Stimulated activated effector memory CD8-positive, alpha-beta T cell treated with anti-CD3 and anti-CD28 coated beads, Interleukin-12 subunit alpha, Interleukin-12 subunit beta, amount 100 ng/mL, for 72 hours (primary cell): Measurements from ENCODE around the gene CYP2S1.
A peak's percentile ranks its signal among the peaks of the same experiment; 100 is the strongest.
"Not testable (repeated sequence)": the region's sequence is repeated elsewhere in the genome, so short reads cannot be mapped to it uniquely, and the experiment has no call there.

ENCODE experiments used
- ATAC-seq: fragments of 150-1000 bp; cut with Tn5 transposase; 2 replicates; pipeline ENCODE4 v1.10.0; 2021
- DNase-seq, 2 donors: peaks; one replicate each; pipeline ENCODE4 v3.0.0; 2021 to 2022; ENCODE audit warnings: low spot score in 2 of 2
- H3K27ac Mint-ChIP-seq: one replicate; pipeline ENCODE4 v1.8.0; 2022; ENCODE audit warnings: mild to moderate bottlenecking, mixed read lengths
- H3K36me3 Mint-ChIP-seq: one replicate; pipeline ENCODE4 v1.8.0; 2022; ENCODE audit warnings: mild to moderate bottlenecking, mixed read lengths
- H3K4me1 Mint-ChIP-seq: one replicate; pipeline ENCODE4 v1.8.0; 2022; ENCODE audit warnings: mixed read lengths
- H3K4me3 Mint-ChIP-seq: one replicate; pipeline ENCODE4 v1.8.0; 2022; ENCODE audit warnings: mild to moderate bottlenecking, mixed read lengths
- H3K9me3 Mint-ChIP-seq: one replicate; pipeline ENCODE4 v1.8.0; 2022; ENCODE audit warnings: mixed read lengths

The CYP2S1 gene

DNA sequence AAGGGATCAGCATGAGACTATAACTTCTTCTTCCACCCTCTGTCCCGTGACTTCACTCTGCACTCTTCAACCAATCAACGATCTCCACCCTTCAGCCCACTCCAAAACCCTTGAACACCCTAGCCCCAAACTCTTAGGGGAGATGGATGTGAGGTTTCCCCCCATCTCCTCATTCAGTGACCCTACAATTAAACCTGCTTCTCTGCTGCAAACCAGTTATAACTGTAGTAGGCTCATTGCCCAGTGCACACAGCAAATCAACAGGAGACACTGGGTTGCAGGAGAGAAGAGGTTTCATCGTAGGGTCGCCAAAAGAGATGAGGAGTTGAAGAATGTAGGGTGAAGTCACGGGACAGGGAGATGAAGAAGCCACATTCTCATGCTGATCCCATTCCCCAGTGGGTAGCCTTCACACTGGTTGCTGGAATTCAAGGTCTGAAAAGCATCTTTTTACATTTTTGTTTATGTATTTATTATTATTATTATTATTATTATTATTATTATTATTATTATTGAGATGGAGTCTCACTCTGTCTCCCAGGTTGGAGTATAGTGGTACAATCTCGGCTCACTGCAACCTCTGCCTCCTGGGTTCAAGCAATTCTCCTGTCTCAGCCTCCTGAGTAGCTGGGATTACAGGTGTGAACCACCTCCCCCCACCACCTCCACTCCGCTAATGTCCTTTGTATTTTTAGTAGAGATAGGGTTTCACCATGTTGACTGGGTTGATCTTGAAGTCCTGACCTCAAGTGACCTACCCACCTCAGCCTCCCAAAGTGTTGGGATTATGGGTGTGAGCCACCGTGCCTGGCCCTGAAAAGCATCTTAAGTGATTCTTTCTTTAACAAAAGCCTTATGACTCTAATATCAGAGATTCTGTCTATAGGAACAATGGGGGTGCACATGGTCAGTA is 5.8 kb upstream of the CYP2S1 start:
- H3K27ac Mint-ChIP-seq, result no peak overlapping the region
- DNase-seq (no peak), ATAC-seq (no peak)
- H3K4me1 Mint-ChIP-seq, result peaks cover 1% of the 10 kb centered on the region
- no peak overlapping the region for H3K4me3 Mint-ChIP-seq
- no peaks in the 10 kb centered on the region for H3K9me3 Mint-ChIP-seq
- H3K36me3 Mint-ChIP-seq, result no peaks in the 10 kb centered on the region

- Mint-ChIP-seq H3K27ac (no peak overlapping the region), H3K4me1 (peaks cover 8% of the 10 kb centered on the region), H3K36me3 (no peaks in the 10 kb centered on the region), H3K9me3 (no peaks in the 10 kb centered on the region), H3K4me3 (no peak overlapping the region)
- ATAC-seq (no peak), DNase-seq (no peak)
Measured at GRCh38 chr19:41187884-41188279, 5.1 kb upstream of the CYP2S1 start.

DNA sequence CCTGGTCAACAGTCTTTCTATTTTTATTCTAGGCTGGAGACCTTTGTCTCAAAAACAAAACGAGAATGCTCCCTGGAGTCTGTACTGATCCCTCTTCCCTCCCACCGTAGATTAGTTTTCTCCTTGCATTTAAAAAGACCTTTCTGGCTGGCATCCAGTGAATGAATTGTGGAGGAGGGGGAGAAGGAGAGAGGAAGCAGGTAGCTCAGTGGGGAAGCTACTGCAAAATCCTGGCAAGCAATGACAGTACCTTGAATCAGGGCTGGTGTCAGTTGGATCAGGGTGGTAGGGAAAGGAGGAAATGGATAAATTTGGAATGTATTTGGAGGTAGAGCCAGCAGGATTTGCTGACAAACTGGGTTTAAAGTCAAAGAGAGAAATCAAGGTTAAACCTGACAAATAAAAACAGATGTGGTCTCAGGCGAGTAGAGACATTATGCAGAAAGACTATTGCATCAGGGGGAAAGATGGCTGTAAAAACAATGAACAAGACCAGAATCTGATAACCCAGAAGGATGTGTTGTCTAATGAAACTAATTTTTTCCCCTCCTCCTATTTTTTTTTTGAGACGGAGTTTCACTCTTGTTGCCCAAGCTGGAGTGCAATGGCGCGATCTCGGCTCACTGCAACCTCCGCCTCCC is 3.5 kb upstream of the CYP2S1 start:
- DNase-seq (no peak), ATAC-seq (no peak)
- H3K9me3 Mint-ChIP-seq, result no peaks in the 10 kb centered on the region
- H3K27ac Mint-ChIP-seq, result no peak overlapping the region
- no peaks in the 10 kb centered on the region for H3K36me3 Mint-ChIP-seq
- no peak overlapping the region for H3K4me3 Mint-ChIP-seq
- H3K4me1 Mint-ChIP-seq, result peaks cover 16% of the 10 kb centered on the region

DNA sequence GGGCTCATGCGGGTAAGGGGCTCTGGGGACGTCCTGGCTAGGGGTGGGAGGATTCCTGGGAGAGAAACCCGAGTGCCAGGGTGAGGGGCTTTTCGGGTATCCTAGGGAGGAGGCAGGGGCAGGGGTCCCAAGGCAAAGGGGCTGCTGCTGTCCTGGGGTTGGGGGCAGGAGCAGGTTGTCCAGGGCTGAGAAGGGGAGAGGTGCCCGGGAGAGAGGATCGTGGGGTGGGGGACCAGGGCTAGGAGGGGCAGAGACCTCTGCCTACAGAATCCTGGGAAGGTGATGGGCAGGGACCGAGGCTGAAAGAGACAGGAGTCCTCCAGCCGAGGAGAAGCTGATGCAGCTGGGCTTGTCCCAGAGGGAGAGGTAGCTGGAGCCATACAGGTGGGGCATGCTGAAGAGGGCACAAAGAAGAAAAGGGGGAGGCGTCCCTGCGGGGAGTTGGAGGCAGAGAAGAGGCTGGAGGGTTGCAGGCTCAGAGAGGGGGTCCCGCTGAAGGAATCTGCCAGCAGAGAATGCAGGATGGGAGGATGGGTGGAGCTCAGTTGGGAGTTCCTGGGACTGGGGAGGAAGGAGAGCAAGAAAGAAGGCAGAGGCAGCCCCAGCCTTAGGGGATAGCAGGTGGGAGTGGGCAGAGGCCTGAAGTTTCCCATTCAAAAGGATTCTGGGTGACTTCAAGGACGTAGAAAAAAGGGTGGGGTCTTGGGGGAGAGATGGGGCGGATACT is 574 bp downstream of the CYP2S1 start:
- Mint-ChIP-seq H3K9me3 (no peaks in the 10 kb centered on the region), H3K4me3 (no peak overlapping the region), H3K36me3 (no peaks in the 10 kb centered on the region), H3K4me1 (peaks cover 16% of the 10 kb centered on the region), H3K27ac (no peak overlapping the region)
- DNase-seq, result no peak
- ATAC-seq, result no peak

DNA sequence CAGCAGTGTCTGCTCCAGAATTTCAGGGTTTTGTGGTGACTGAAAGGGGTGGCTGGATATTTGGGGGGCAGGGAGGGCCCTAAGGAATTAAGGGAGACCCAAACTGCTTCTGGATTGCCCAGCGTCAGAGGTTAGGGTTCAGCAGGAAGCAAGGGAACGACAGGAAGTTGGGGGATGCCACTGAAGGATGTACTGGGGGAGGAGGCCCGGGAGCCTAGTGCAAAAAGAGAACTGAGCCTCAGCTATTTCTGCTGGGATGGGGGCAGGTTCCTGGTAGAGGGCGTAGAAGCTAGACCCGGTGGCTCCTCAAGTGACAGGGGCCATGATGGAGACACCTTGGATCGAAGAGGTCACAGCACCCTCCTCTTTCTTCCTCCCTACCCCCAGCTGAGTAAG is 1.1 kb downstream of the CYP2S1 start:
- ATAC-seq (no peak), DNase-seq (no peak)
- Mint-ChIP-seq H3K4me1 (peaks cover 16% of the 10 kb centered on the region), H3K4me3 (no peak overlapping the region), H3K27ac (no peak overlapping the region), H3K36me3 (no peaks in the 10 kb centered on the region), H3K9me3 (no peaks in the 10 kb centered on the region)

DNA sequence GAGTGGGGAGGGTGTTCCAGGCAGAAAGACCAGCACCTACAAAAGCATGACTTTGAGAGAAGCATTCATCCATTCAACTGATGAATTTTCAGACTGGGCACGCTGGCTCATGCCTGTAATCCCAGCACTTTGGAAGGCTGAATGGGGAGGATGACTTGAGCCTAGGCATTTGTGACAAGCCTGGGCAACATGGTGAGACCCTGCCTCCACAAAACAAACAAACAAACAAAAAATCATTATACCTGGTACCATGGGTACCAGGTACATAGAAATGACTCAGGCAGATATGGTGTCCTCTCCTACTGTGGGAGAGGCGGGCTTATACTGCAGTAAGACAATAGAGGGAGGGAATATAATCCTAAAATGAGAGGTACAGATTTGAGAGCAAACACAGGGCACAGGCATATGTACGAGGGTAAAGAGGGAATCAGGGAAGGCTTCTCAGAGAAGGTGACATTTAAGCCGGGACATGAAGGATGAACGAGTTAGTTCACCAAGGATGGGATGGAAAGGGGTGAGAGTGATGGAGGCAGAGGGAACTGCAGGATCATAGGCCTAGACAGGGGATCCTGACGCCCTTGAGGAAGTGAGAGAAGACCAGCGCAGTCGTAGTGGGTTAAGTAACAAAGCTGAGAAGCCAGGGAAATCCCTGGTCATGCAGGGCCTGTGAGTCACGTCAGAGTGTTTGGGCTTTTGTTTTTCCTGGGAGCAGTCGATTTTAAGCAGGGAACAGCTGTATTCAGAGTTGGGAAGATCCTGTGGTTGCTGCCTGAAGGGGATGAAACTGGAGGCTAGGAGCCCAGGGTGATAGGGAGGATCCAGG is 2.9 kb downstream of the CYP2S1 start:
- Mint-ChIP-seq H3K4me3 (no peak overlapping the region), H3K36me3 (no peaks in the 10 kb centered on the region), H3K9me3 (no peaks in the 10 kb centered on the region), H3K4me1 (peaks cover 16% of the 10 kb centered on the region), H3K27ac (no peak overlapping the region)
- DNase-seq (no peak), ATAC-seq (no peak)

- H3K4me1 Mint-ChIP-seq, result peaks cover 6% of the 10 kb centered on the region
- no peak for DNase-seq
- no peak overlapping the region for H3K27ac Mint-ChIP-seq
- H3K4me3 Mint-ChIP-seq, result no peak overlapping the region
- no peaks in the 10 kb centered on the region for H3K9me3 Mint-ChIP-seq
- H3K36me3 Mint-ChIP-seq, result no peaks in the 10 kb centered on the region
- ATAC-seq, result no peak
Measured at GRCh38 chr19:41198559-41198958, 5.5 kb downstream of the CYP2S1 start.

DNA sequence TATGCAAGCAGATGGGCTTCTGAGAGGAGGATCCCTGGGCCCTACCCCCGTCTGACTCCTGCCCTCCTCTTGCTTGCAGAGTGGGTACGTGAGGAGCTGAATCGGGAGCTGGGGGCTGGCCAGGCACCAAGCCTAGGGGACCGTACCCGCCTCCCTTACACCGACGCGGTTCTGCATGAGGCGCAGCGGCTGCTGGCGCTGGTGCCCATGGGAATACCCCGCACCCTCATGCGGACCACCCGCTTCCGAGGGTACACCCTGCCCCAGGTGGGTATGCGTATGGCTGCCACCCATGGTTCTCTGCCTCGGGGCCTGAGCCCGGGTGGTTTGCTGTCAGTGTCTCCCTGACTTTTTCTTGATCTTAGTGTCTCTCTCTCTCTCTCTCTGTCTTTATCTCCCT is 10.4 kb downstream of the CYP2S1 start:
- no peak overlapping the region for H3K4me3 Mint-ChIP-seq
- no peak for ATAC-seq
- H3K9me3 Mint-ChIP-seq, result no peaks in the 10 kb centered on the region
- H3K27ac Mint-ChIP-seq, result no peak overlapping the region
- DNase-seq, result no peak
- H3K4me1 Mint-ChIP-seq, result peaks cover 19% of the 10 kb centered on the region
- H3K36me3 Mint-ChIP-seq, result peaks cover 5% of the 10 kb centered on the region

DNA sequence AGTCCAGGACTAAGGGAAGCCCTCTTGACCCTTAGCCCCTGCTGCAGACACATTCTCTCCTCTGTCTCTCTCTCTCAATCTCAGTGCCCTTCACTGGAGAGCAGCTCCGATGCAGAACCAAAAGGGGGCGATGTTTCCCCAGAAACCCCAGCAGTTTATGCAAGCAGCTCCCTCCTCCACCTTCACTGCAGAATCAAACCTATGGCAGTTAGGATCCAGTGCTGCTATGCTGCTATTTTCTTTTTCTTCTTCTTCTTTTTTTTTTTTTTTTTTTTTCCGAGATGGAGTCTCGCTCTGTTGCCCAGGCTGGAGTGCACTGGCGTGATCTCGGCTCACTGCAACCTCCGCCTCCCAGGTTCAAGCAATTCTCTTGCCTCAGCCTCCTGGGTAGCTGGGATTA is 11.3 kb downstream of the CYP2S1 start:
- H3K4me1 Mint-ChIP-seq, result peaks cover 19% of the 10 kb centered on the region
- ATAC-seq (peak; percentile 94), DNase-seq (peak; percentile 71 to 83)
- H3K27ac Mint-ChIP-seq, H3K4me3 Mint-ChIP-seq, H3K9me3 Mint-ChIP-seq, H3K36me3 Mint-ChIP-seq: not testable (repeated sequence)

DNA sequence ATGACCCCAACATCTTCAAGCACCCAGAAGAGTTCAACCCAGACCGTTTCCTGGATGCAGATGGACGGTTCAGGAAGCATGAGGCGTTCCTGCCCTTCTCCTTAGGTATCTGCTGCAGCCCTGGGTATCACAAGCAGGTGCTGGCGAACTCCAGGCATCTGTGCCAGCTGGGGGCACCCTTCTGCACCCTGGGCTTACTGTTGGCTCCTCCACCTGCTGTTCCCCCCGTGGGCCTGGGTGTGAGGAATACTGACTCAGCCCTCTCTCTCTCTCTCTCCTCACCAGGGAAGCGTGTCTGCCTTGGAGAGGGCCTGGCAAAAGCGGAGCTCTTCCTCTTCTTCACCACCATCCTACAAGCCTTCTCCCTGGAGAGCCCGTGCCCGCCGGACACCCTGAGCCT is 13.0 kb downstream of the CYP2S1 start:
- Mint-ChIP-seq H3K36me3 (peaks cover 5% of the 10 kb centered on the region), H3K27ac (peak overlapping the region; percentile 18), H3K4me1 (peaks cover 19% of the 10 kb centered on the region), H3K9me3 (no peaks in the 10 kb centered on the region), H3K4me3 (no peak overlapping the region)
- no peak for ATAC-seq
- DNase-seq, result no peak

- DNase-seq (no peak), ATAC-seq (no peak)
- Mint-ChIP-seq H3K27ac (peak overlapping the region; percentile 18), H3K9me3 (no peaks in the 10 kb centered on the region), H3K36me3 (peaks cover 5% of the 10 kb centered on the region), H3K4me3 (no peak overlapping the region), H3K4me1 (peaks cover 19% of the 10 kb centered on the region)
Measured at GRCh38 chr19:41206456-41206855, 13.4 kb downstream of the CYP2S1 start.

GRCh38 chr19:41206926-41207750 is 14.1 kb downstream of the CYP2S1 start:
- Mint-ChIP-seq H3K9me3 (no peaks in the 10 kb centered on the region), H3K27ac (peak overlapping the region; percentile 18), H3K4me1 (peaks cover 19% of the 10 kb centered on the region), H3K4me3 (no peak overlapping the region), H3K36me3 (peaks cover 5% of the 10 kb centered on the region)
- ATAC-seq, result no peak
- no peak for DNase-seq

- Mint-ChIP-seq H3K27ac (no peak overlapping the region), H3K36me3 (no peaks in the 10 kb centered on the region), H3K9me3 (no peaks in the 10 kb centered on the region), H3K4me3 (no peak overlapping the region), H3K4me1 (peaks cover 8% of the 10 kb centered on the region)
- ATAC-seq, result no peak
- no peak for DNase-seq
Measured at GRCh38 chr19:41214161-41214560, 21.1 kb downstream of the CYP2S1 start.

GRCh38 chr19:41217741-41218140 is 24.7 kb downstream of the CYP2S1 start:
- no peak overlapping the region for H3K4me3 Mint-ChIP-seq
- ATAC-seq, result no peak
- H3K27ac Mint-ChIP-seq, result no peak overlapping the region
- no peak for DNase-seq
- no peaks in the 10 kb centered on the region for H3K36me3 Mint-ChIP-seq
- H3K9me3 Mint-ChIP-seq, result no peaks in the 10 kb centered on the region
- peaks cover 22% of the 10 kb centered on the region for H3K4me1 Mint-ChIP-seq
